Right renal cortex interstitium (tissue), 3 donors: ENCODE results near the gene SPG7. TPM values are rescaled to one million over a fixed set of nuclear protein-coding genes. Genes with fewer than 3 reads are reported as not detected.

ENCODE experiments used
- DNase-seq, 3 donors: peaks; one replicate each; pipeline ENCODE4 v3.0.0-alpha.2; 2013; ENCODE audit warnings: low read depth in 3 of 3, low spot score in 2 of 3
- polyA plus RNA-seq, 3 donors: library from polyadenylated mRNA; unstranded; fragments of 120-200 nt; gene quantifications; one replicate each; pipeline ENCODE4 v1.2.1, GENCODE V29; 2013; ENCODE audit not compliant: insufficient read length in 3 of 3

Gene SPG7
- polyA plus RNA-seq, 3 donors = 84.2 to 86.8 (median 85.9) TPM

DNA sequence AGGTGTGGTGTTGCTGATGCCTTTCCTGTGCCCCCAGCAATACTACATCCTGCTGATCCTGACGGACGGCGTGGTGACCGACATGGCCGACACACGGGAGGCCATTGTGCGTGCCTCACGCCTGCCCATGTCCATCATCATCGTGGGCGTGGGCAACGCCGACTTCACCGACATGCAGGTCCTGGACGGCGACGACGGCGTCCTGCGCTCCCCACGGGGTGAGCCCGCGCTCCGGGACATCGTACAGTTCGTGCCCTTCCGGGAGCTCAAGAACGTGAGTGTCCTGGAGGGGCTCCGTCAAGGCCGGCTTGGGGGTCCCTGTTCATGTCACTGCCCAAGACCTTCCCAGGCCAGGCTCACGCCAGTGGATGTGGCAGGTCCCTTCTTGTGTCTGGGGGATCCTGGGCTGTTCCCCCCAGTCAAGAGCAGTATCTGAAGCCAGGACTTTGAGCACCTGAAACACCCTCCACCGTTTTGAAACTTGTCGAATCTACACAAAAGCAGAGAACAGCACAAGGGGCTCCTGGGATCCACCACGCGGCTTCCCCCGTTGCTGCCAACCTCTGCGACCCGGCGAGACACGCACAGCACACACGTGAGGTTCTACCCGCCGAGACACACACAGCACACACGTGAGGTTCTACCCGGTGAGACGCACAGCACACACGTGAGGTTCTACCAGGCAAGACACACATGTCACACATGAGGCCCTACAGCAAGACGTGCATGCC lies 87.3 kb downstream of the SPG7 start:
- DNase-seq = no peak

DNA sequence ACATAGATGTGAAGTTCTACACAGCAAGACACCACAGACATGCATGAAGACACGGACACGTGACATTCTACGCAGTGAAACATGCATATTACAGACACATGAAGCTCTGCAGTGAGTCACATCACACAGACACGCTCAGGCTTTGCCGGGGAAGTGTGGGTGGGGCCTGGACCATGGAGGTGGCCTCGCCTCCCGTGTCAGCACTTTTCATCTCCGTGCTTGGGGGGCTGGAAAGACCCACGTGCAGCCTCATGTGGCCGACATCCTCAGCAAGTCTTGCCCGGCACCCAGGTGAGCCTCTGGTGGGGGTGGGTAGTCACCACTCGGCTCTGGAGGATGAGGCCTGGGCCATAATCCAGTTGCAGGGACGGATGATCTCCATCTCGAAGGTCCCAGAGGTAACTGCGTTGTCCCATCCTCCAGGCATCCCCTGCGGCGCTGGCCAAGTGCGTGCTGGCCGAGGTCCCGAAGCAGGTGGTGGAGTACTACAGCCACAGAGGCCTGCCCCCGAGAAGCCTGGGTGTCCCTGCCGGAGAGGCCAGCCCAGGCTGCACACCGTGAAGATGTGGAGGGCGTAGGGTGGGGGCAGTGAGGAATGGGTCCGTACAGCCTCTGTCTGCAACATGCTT lies 88.0 kb downstream of the SPG7 start:
- DNase-seq = no peak

DNA sequence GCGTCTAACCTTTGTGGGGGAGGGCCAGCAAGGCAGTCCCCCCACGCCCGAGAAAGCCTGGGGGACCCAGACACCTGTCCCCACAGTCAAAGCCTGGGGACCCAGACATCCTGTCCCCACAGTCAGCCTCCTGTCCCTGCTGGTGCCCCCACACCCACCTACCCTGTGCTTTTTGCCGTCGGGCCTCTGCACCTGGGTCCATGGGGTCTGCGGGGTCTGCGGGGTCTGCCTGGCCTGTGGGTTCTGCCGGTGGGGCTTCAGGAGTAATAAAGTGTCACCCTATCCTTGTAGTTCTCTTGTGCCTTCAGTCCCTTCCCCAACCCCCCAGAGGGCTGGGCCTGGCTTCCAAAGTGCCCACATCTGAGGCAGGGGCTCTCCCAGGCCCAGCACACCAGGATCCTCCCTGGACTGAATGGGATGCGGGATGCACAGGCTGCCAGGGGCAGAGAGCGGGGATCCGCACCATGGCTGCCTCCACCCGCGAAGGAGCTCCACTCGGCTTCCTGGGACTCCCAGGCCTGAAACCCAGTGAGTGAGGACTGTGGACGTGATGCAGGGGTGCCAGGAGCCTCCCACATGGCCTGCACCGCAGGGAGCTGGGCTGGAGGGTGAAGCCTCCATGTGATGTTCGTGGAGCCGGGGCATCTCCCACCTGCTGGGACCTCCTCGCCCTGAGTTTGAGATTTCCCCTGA lies 88.9 kb downstream of the SPG7 start:
- no peak for DNase-seq

DNA sequence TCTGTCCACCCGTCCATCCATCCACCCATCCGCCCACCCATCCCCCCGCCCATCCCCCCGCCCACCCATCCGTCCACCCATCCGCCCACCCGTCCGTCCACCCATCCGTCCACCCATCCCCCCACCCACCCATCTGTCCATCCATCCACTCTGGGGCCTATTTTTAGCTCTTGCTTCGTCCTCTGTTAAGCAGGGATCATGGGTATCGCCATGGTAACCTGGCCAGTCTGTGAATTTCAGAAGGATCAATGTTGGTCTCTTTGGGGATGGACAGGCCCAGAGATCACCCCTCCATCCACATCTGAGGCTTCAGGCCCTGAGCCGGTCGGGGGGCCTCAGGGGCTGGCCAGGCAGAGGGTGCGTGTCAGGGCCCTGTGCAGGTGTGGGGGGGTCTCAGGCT lies 90.0 kb downstream of the SPG7 start:
- no peak for DNase-seq

DNA sequence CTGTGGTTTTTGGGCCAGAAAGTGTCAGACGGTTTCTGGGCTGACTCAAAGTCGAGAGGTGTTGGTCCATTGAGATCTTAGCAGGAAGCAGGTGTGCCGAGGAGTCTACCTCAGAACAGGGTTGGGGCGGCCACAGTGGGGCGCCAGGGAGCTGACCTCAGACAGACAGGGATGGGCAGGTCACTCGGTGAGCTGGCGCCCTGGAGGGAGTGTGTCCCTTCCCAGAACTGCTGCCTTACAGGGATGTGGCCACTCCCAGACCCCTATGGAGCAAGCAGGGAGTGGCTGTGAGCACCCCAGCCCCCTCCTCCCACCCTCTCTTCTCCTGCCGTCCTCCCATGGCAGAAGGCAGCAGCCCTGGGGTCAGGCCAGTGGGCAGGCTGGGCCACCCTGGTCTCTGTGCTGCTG lies 91.3 kb downstream of the SPG7 start:
- no peak for DNase-seq

DNA sequence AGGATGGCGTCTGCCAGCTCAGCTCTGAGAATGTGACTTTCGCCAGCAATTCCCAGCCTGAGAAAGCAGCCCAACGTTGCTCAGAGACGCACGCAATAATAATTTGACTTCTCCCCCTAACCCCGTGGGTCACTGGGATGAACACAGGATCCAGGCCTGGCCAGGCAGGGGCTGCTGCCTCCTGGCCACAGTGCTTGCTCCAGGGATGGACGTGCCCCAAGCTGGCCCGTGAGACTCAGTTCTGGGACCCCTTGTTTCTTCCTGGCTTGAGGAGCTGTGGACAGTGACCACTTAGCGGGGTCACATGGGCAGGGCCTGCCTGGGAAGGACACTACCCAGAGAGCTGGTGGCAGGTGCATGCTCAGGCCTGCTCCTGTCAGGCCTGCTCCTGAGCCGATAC lies 91.7 kb downstream of the SPG7 start:
- no peak for DNase-seq

DNA sequence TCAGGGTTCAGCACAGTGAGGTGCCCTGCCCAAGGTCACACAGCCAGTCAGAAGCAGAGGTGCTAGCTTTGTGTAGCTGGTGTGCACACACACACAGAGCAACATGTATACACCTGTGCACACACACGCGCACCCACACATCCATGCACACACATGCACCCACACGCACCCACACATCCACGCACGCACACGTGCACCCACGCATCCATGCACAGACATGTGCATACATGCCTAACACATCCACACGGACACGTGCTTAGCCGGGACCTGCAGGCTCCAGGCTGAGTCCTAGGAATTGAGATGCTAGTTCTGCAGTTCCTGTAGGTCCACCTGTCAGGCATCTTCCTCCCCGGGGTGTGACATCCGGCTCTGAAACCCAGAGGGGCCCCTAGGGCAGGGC lies 92.2 kb downstream of the SPG7 start:
- no peak for DNase-seq

DNA sequence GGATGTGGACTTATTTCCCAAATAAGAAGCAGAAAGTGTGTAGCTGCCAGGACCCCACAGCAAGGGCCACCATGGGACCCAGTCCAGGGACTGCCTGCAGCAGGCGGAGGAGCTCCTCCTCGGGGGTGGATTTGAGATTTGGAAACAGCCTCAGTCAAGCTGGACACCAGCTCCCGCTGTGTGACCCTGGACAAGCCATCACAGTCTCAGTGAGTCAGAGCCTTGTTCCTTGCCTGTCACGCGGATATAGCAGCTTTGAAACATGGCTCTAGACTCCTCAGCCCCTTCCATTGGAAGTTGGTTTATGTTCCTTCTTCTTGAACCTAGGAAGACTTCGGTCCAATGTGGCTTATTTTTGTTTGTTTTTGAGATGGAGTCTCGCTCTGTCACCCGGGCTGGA lies 92.8 kb downstream of the SPG7 start:
- no peak for DNase-seq

DNA sequence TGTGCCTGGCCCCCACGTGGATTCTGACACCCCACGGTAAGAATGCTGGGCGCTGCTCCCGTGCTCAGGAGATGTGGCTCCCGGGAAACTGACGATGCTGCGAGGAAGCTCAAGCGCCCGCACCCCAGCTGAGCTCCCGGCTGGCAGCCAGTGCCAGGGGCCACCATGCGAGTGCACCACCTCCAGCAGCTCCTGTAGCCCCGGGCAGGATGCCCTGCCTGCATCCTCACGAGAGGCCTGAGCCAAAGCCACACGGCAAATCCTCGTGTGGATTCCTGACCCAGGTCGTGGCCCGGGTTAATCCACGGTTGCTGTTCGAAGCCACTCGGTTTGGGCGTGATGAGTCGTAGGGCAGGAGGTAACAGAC lies 93.7 kb downstream of the SPG7 start:
- DNase-seq = no peak

DNA sequence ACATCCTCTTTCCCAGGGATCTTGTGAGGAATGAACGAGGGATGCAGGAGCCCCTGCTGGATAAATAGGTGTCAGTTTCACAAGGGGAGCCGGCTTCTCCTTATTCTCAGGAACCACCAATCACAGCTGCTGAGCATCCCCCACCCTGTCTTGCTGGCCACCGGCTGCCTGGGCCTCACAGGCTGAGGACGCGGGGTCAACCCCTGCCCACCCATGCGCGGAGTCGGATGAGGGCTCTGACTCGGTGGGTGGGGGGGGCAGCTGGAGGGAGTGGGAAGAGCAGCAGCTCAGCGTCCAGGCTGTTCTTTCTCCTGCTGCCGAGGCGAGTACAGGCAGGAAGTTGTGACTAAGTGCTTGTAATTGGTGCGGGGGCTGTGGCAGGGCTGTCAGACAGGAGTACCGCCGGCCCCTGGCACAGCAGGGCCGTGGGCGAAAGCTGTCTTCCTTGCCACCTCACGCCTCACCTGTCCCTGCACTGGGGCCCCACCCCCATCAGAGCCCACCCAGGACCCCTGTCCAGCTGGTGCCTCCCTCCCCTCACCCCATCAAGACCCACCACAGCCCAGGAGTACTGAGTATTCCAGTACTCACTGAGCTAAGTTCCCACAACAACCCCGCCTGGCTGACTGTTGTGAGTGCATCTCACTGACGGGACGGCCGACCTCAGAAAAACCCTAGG lies 94.2 kb downstream of the SPG7 start:
- DNase-seq = peak; percentile 73 to 81 (median 77)

DNA sequence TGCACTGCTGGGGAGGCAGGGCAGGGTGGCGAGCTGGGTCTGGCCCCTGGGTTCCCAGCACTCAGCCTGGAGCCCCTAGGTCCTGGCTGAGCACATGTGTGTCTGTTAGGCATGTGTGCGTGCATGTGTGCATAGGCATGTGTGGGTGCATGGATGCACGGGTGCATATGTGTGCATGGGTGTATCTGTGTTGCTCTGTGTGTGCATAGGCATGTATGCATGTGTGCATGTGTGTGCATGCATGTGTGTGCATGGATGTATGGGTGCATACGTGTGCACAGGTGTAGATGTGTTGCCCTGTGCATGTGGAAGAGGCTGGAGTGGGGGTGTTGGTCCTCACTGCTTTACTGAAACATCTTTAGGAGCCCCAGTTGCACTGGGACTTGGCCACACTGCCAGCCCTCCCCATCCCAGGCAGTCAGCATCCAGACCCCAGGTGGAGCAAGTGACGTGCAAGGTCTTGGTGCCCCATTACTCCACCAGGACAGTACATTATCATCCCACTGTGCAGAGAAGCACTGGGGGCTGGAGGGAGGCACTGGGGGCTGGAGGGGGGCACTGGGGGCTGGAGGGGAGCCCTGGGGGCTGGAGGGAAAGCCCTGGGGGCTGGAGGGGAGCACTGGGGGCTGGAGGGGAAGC lies 94.9 kb downstream of the SPG7 start:
- no peak for DNase-seq

DNA sequence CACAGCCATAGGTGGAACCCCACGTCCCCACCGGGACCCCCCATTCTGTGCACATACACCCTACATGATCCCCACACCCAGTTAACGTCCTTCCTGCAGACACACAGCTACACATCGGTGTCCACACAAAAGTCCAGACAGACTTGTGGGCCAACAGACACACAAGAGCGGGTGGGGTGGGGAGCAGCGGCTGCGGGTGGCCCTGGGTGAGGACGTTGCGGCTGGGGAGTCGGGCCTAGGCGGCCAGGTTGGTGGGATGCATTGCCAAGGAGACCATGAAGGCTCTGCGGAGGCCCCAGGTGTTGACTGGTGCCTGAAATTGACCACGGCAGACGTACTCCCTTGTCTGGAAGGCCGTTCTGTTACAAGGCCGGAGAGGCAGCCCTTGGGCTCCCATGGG lies 96.6 kb downstream of the SPG7 start:
- DNase-seq = no peak

DNA sequence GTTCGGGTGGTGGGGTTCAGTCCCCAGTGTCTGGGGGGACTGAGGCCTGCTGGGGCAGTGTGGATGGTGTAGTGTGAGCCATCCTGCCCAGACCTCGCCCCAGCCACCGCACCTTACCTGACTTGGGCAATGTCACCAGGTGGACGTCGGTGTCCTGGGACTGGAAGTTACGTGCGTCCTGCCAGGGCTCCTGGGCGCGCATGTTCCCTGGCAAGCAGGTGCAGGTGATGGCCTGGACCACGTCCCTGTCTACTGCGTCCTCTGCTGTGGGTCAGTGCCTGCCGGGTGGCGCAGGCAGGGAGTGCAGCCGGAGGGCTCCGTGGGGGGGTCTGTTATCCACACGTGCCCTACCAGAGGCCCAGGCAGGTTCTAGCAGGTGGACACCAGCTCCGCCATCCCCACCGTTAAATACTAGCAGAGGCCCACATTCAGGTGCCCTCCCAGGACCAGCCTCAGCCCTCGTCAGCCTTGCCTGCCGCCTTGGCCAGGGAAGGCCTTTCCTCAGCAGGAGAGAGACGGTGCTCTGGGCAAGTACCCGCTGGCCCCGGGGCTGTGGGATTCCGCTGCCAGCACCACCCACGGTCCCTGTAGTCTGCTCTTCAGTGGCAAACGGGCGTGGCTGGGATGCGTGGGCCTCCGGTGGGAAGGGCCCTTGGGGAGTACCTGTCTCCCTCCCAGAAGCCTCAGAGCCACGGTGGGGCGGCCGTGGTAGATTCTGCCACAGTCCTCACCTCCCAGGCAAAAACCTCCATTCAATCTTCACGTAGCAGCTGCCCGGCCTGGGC lies 97.2 kb downstream of the SPG7 start:
- DNase-seq = no peak

DNA sequence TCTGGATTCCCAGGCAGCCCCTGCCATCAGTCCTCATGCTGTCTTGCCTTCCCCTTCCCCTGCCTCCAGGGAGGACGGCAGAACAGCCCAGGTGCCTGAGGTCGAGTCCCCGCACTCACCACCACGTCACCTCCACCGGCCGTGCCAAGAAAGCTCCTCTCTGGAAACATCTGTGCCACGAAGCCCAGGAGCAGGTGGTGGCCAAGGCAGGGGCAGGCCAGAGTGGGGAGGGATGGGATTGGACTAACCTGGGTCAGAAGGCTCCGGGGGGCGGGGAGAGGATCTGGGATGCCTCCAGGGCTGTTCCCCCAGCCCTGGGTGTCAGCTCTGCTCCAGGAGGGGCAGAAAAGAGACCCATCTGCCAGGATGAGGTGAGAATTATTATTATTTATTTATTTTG lies 97.8 kb downstream of the SPG7 start:
- no peak for DNase-seq

Other genes with a start within 250 kb of the SPG7 start
- 10 to 100 TPM; 84.3 to 86.5 (median 86.3) TPM for gene ANKRD11, start 17.8 kb upstream of the SPG7 start, polyA plus RNA-seq
- 1,000 to 10,000 TPM; 1,526 to 1,773 (median 1,604) TPM for gene RPL13, start 52.3 kb downstream of the SPG7 start, polyA plus RNA-seq
- 1 to 10 TPM; 2.0 to 3.4 (median 3.0) TPM for gene CPNE7, start 67.4 kb downstream of the SPG7 start, polyA plus RNA-seq
- gene DPEP1, start 105.2 kb downstream of the SPG7 start, polyA plus RNA-seq = 10 to 100 TPM; 18.0 to 42.6 (median 37.3) TPM
- 10 to 100 TPM; 62.0 to 74.0 (median 70.2) TPM for gene CHMP1A, start 149.3 kb downstream of the SPG7 start, polyA plus RNA-seq
- 10 to 100 TPM; 11.3 to 15.1 (median 14.6) TPM for gene SPATA33, start 149.4 kb downstream of the SPG7 start, polyA plus RNA-seq
- gene CDK10, start 178.3 kb downstream of the SPG7 start, polyA plus RNA-seq = 10 to 100 TPM; 79.6 to 97.3 (median 83.1) TPM
- gene SPATA2L, start 193.3 kb downstream of the SPG7 start, polyA plus RNA-seq = 1 to 10 TPM; 4.7 to 5.7 (median 5.6) TPM
- 1 to 10 TPM; 7.5 to 9.3 (median 9.2) TPM for gene VPS9D1, start 212.5 kb downstream of the SPG7 start, polyA plus RNA-seq
- gene ZNF276, start 213.1 kb downstream of the SPG7 start, polyA plus RNA-seq = 10 to 100 TPM; 19.0 to 22.6 (median 20.2) TPM